Fibroblast of the aortic adventitia (primary cell): ENCODE results near the gene RNF187. TPM values are rescaled to one million over a fixed set of nuclear protein-coding genes. Genes with fewer than 3 reads are reported as not detected.

Source experiments
- DNase-seq: peaks from one replicate; pipeline ENCODE4 v3.0.0-alpha.2; 2010; ENCODE audit warnings: low read depth
- H3K4me3 ChIP-seq: 2 replicates; pipeline ENCODE4 v1.5.1; 2011; ENCODE audit warnings: low read depth, mild to moderate bottlenecking, control low read depth, low read length, moderate library complexity
- CTCF ChIP-seq: IDR thresholded peaks from 2 replicates; pipeline ENCODE4 v1.5.1; 2011; ENCODE audit warnings: mild to moderate bottlenecking, low read length, control low read depth, inconsistent platforms; ENCODE audit not compliant: insufficient read depth
- total RNA-seq: library from RNA; depleted of rRNA; stranded (reverse); fragments of >200 nt; gene quantifications from 2 replicates; pipeline ENCODE4 v1.2.3, GENCODE V29; 2012; ENCODE audit warnings: low replicate concordance

The RNF187 gene
- total RNA-seq, 1 donor = 39.8 TPM

- H3K4me3 ChIP-seq = no peak overlapping the region
- peak; percentile 71 for DNase-seq
- TF ChIP-seq CTCF = peak; percentile 74
Measured at GRCh38 chr1:228515200-228515834, 28.1 kb downstream of the RNF187 start.

GRCh38 chr1:228517655-228518054 lies 30.5 kb downstream of the RNF187 start:
- no peak overlapping the region for H3K4me3 ChIP-seq
- DNase-seq = no peak
- TF ChIP-seq CTCF = no peak

- DNase-seq = no peak
- no peak for TF ChIP-seq CTCF
- no peak overlapping the region for H3K4me3 ChIP-seq
Measured at GRCh38 chr1:228527596-228527995, 40.4 kb downstream of the RNF187 start.

- no peak for DNase-seq
- no peak overlapping the region for H3K4me3 ChIP-seq
- no peak for TF ChIP-seq CTCF
Measured at GRCh38 chr1:228528612-228529011, 41.4 kb downstream of the RNF187 start.

- H3K4me3 ChIP-seq = no peak overlapping the region
- DNase-seq = no peak
- no peak for TF ChIP-seq CTCF
Measured at GRCh38 chr1:228530086-228530758, 43.0 kb downstream of the RNF187 start.

GRCh38 chr1:228530951-228531731 lies 44.0 kb downstream of the RNF187 start:
- DNase-seq = no peak
- TF ChIP-seq CTCF = no peak

More at GRCh38 chr1:228530951-228531731, 44.0 kb downstream of the RNF187 start:
- H3K4me3 ChIP-seq = no peak overlapping the region
